GM21723 (cell line): ENCODE measurements around the gene PTRHD1.

ENCODE experiments used
- ATAC-seq: cut with Tn5 transposase; IDR thresholded peaks from one replicate; pipeline ENCODE4 v1.9.1; 2021; ENCODE audit warnings: mild to moderate bottlenecking, moderate library complexity; ENCODE audit not compliant: unreplicated experiment

Gene PTRHD1

GRCh38 chr2:24763843-24764242, 29.3 kb downstream of the PTRHD1 start:
- no peak for ATAC-seq

DNA sequence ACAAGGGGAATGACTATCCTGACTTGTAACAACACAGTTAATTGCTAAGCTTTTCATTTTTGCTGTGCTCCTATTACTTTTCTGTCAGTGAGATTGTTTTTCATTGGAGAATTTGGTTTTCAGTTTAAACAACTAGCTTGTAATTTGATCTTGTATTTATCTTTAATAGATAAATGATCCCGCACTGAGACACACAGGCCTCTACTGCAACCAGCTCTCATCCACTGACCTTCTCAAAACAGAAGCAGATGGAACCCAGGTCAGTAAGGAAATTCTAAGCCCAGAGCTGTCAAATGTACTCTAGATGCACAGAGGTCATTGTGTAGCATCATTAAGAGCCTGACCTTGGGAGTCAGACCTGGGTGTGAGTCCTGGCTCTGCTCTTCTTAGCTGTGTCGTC, 30.7 kb downstream of the PTRHD1 start:
- ATAC-seq = no peak

GRCh38 chr2:24761866-24762265, 31.3 kb downstream of the PTRHD1 start:
- ATAC-seq = no peak

- ATAC-seq = no peak
These were observed 36.4 kb downstream of the PTRHD1 start for GRCh38 chr2:24756789-24757188.

- ATAC-seq = no peak
These were observed 38.0 kb downstream of the PTRHD1 start for GRCh38 chr2:24754985-24755705.

- no peak for ATAC-seq
These were observed 44.0 kb downstream of the PTRHD1 start for GRCh38 chr2:24749069-24749691.

DNA sequence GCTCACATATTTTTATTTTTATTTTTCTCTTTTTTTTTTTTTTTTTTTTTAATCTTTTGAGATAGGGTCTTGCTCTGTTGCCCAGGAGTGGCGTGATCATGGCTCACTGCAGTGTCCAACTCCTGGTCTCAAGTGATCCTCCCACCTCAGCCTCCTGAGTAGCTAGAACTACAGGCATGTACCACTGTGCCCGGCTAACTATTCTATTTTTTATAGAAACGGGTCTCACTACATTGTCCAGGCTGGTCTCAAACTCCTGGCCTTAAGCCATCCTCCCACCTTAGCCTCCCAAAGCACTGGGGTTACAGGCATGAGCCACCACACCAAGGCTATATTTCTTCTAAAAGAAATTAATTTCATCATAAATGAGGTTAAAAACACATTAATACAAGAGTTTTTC, 45.9 kb downstream of the PTRHD1 start:
- no peak for ATAC-seq

DNA sequence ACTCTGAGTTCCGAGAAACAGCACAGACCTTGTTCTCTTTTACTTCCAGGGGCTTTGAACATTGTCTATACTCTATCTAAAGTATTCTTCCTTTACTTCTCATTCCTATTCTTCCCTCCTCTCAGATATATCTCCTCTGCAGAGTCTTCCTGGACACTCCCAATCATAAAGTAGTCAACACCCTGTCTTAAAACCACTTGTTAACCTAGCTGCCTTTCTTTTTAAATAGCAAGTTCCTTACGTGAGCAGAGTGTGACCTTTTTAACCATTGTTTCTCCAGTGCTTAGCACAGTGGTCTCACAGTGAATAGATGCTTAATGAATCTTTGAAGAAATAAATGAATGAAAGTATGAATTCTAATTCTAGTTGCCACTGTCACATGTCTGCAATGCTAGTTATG, 47.4 kb downstream of the PTRHD1 start:
- ATAC-seq = no peak

- ATAC-seq = no peak
These were observed 48.8 kb downstream of the PTRHD1 start for GRCh38 chr2:24744356-24744755.

- ATAC-seq = no peak
These were observed 49.3 kb downstream of the PTRHD1 start for GRCh38 chr2:24743924-24744323.

DNA sequence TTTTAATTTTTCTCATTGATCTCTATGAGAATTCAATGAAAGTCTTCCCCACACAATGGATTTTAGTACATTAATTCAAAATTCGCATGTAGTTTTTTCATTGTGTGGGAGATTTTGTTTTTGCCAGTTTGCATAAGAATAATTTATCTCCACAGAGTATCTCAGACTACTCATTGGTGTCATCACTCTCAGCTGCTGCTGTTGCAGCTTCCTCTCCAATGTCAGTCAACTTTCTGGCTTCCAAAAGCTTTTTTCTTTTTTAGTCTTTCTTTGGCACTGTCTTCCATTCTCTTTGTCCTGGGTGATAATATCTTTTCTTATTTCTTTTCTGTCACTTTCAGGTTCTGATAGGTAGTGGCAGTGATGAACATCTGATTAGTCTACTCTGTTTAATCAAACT, 50.5 kb downstream of the PTRHD1 start:
- no peak for ATAC-seq

DNA sequence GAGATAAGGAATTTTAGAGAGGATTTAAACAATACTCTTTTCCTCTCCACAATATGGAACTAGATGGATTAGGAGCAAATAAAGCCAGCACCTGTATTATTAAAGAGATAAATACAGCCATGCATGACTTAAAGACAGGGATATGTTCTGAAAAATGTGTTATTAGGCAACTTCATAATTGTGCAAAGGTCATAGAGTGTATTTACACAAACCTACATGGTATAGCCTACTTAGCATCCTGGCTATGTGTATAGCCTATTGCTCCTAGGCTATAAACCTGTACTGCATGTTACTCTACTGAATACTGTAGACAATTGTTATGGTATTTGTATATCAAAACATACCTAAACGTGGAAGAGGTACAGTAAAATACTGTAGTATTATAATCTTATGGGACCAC, 53.0 kb downstream of the PTRHD1 start:
- no peak for ATAC-seq
